Measurements from ENCODE around the gene KCND3. TPM values are rescaled to one million over a fixed set of nuclear protein-coding genes. Genes with fewer than 3 reads are reported as not detected.

KCND3 gene
- polyA plus RNA-seq, 3 donors: not detected

- Mint-ChIP-seq H3K27me3 (ENCODE audit: low read depth in 3 of 3) (peaks cover 2 to 7% (median 4%) of the 10 kb centered on the region in 3 donors), H3K4me1 (no peaks in the 10 kb centered on the region)
- 100% methylated on average over 2 of the region's 3 CpGs for WGBS (ENCODE audit: insufficient coverage)
Measured at GRCh38 chr1:111930356-111930755, 59.1 kb downstream of the KCND3 start.

GRCh38 chr1:111928531-111928930 lies 60.9 kb downstream of the KCND3 start:
- Histone ChIP-seq H4K20me1 (ENCODE audit: insufficient read depth, low read length) (no peaks in the 10 kb centered on the region), H3K79me2 (ENCODE audit: insufficient read depth, low read length) (no peaks in the 10 kb centered on the region), H3K4me1 (ENCODE audit: control insufficient read depth in 1 of 2, insufficient read depth in 2 of 2, low read length in 2 of 2) (no peaks in the 10 kb centered on the region), H3K4me3 (replicated peaks in 1 of 3; ENCODE audit: low read depth in 2 of 3, low read length in 3 of 3) (no peak overlapping the region), H2AFZ (ENCODE audit: insufficient read depth, low read depth, low read length, poor library complexity, severe bottlenecking) (no peak overlapping the region), H3K27me3 (ENCODE audit: control insufficient read depth in 2 of 2, insufficient read depth in 2 of 2, low read length in 2 of 2) (no peaks in the 10 kb centered on the region), H3K36me3 (replicated peaks in 1 of 2; ENCODE audit: control insufficient read depth in 1 of 2, insufficient read depth in 2 of 2, low read length in 2 of 2) (no peaks in the 10 kb centered on the region), H3K9me3 (replicated peaks in 1 of 2; ENCODE audit: control insufficient read depth in 1 of 2, insufficient read depth in 1 of 2, low read length in 2 of 2) (no peaks in the 10 kb centered on the region), H3K9ac (ENCODE audit: insufficient read depth, low read length, poor library complexity, severe bottlenecking) (no peak overlapping the region), H3K4me2 (replicated peaks; ENCODE audit: extremely low read depth, low read length, poor library complexity, severe bottlenecking) (no peak overlapping the region), H3K27ac (ENCODE audit: low read depth in 1 of 2, low read length in 2 of 2) (no peak overlapping the region)
- WGBS (ENCODE audit: insufficient coverage): 73% methylated on average over 3 of the region's 4 CpGs
- no peak for TF ChIP-seq CTCF (IDR thresholded peaks at IDR 0.05)
- H3K27ac Mint-ChIP-seq: no peak overlapping the region
- no peak overlapping the region for H3K4me3 Mint-ChIP-seq
- H3K36me3 Mint-ChIP-seq: no peaks in the 10 kb centered on the region
- intact Hi-C loops (cut with micrococcal nuclease): no loop called here
- H3K27me3 Mint-ChIP-seq (ENCODE audit: low read depth in 3 of 3): peaks cover 2 to 8% (median 3%) of the 10 kb centered on the region in 3 donors
- no peaks in the 10 kb centered on the region for H3K4me1 Mint-ChIP-seq
- DNase-seq: no peak
- no peaks in the 10 kb centered on the region for H3K9me3 Mint-ChIP-seq

More at GRCh38 chr1:111930356-111930755, 59.1 kb downstream of the KCND3 start:
- Histone ChIP-seq H3K27me3 (ENCODE audit: control insufficient read depth in 2 of 2, insufficient read depth in 2 of 2, low read length in 2 of 2) (no peaks in the 10 kb centered on the region), H3K4me2 (replicated peaks; ENCODE audit: extremely low read depth, low read length, poor library complexity, severe bottlenecking) (no peak overlapping the region), H3K4me1 (ENCODE audit: control insufficient read depth in 1 of 2, insufficient read depth in 2 of 2, low read length in 2 of 2) (no peaks in the 10 kb centered on the region), H4K20me1 (ENCODE audit: insufficient read depth, low read length) (no peaks in the 10 kb centered on the region), H3K9ac (ENCODE audit: insufficient read depth, low read length, poor library complexity, severe bottlenecking) (no peak overlapping the region), H3K27ac (ENCODE audit: low read depth in 1 of 2, low read length in 2 of 2) (no peak overlapping the region), H3K79me2 (ENCODE audit: insufficient read depth, low read length) (no peaks in the 10 kb centered on the region), H2AFZ (ENCODE audit: insufficient read depth, low read depth, low read length, poor library complexity, severe bottlenecking) (no peak overlapping the region), H3K9me3 (replicated peaks in 1 of 2; ENCODE audit: control insufficient read depth in 1 of 2, insufficient read depth in 1 of 2, low read length in 2 of 2) (no peaks in the 10 kb centered on the region), H3K4me3 (replicated peaks in 1 of 3; ENCODE audit: low read depth in 2 of 3, low read length in 3 of 3) (no peak overlapping the region), H3K36me3 (replicated peaks in 1 of 2; ENCODE audit: control insufficient read depth in 1 of 2, insufficient read depth in 2 of 2, low read length in 2 of 2) (no peaks in the 10 kb centered on the region)
- H3K36me3 Mint-ChIP-seq: no peaks in the 10 kb centered on the region
- TF ChIP-seq CTCF (IDR thresholded peaks at IDR 0.05): no peak
- no peak for DNase-seq
- no peak overlapping the region for H3K27ac Mint-ChIP-seq
- intact Hi-C loops (cut with micrococcal nuclease): no loop called here
- no peak overlapping the region for H3K4me3 Mint-ChIP-seq
- H3K9me3 Mint-ChIP-seq: no peaks in the 10 kb centered on the region

Data from CD14-positive monocyte (primary cell).